Spleen (tissue), 7 donors: ENCODE data around the gene TIE1.

Experiments used
- CTCF ChIP-seq, 11 experiments: fragments of 200-600 bp in 7 of 11; fragments of 450-650 bp in 4 of 11; sonication (generic) in 4 of 11; IDR thresholded peaks in 8 of 11; conservative IDR thresholded peaks in 3 of 11; 1 replicate in 7 of 11; 2 replicates in 4 of 11; pipeline versions ENCODE4 v1.4.0 to v1.8.0; 2016 to 2021; ENCODE audit warnings: antibody characterized with exemption in 11 of 11, inconsistent platforms in 4 of 11, mild to moderate bottlenecking in 1 of 11
- POLR2A ChIP-seq, 3 donors: fragments of 450-650 bp; IDR thresholded peaks; one replicate each; pipeline ENCODE4 v1.5.1; 2017; ENCODE audit warnings: antibody characterized with exemption in 3 of 3, mild to moderate bottlenecking in 1 of 3
- donor health status: DM: no; HTN: no; CAD: no; lungs with moderate emphysema.
- donor health status: DM: no; HTN: no; CAD: no.
- donor health status: DM: no; HTN: no; CAD: no.

DNA sequence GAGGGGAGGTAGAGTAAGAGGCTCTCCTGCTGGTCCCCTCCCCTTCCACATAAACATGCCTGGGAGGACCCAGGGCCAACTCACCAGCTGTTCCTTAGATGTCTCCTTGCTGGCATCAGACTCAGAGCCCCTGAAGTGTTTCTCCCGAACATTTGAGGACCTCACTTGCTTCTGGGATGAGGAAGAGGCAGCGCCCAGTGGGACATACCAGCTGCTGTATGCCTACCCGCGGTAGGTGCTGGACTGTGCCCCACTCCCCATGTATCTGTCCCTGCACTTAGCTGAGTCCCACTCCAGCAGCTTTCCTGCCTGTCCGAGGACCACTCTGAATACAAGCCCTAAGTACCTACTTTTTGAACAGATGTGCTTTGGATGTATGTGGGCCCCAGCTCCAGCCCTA is 37.2 kb downstream of the TIE1 start:
- TF ChIP-seq CTCF (IDR thresholded peaks at IDR 0.05 in 8 of 11, conservative IDR thresholded peaks at IDR 0.05 in 3 of 11) (no peak), POLR2A (IDR thresholded peaks at IDR 0.05) (no peak)
